Astrocyte (in vitro differentiated cells and primary cell): ENCODE results near the gene ETS1. TPM values are rescaled to one million over a fixed set of nuclear protein-coding genes. Genes with fewer than 3 reads are reported as not detected.

Source experiments
- DNase-seq: peaks from one replicate; pipeline ENCODE4 v3.0.0-alpha.2; 2010; ENCODE audit warnings: low read depth
- FAIRE-seq: peaks from 2 replicates; lab custom pipeline; 2011; peaks lifted over from hg19 to GRCh38; lab: Jason Lieb, UNC
- H2AFZ ChIP-seq: 2 replicates; pipeline ENCODE4 v1.6.0; 2012; ENCODE audit warnings: low read depth, low read length, inconsistent platforms
- H3K27ac ChIP-seq: 2 replicates; pipeline ENCODE4 v1.5.1; 2011; ENCODE audit warnings: low read depth, low read length, inconsistent platforms
- H3K27me3 ChIP-seq: 2 replicates; pipeline ENCODE4 v1.6.0; 2011; ENCODE audit warnings: low read length, inconsistent platforms; ENCODE audit not compliant: insufficient read depth
- H3K36me3 ChIP-seq: 2 replicates; pipeline ENCODE4 v1.5.1; 2011; ENCODE audit warnings: low read length, inconsistent platforms; ENCODE audit not compliant: insufficient read depth
- H3K4me1 ChIP-seq: 2 replicates; pipeline ENCODE4 v1.5.1; 2011; ENCODE audit warnings: low read length, inconsistent platforms; ENCODE audit not compliant: insufficient read depth
- H3K4me2 ChIP-seq: 2 replicates; pipeline ENCODE4 v1.6.0; 2012; ENCODE audit warnings: low read length, inconsistent platforms
- H3K4me3 ChIP-seq: 2 replicates; pipeline ENCODE4 v1.5.1; 2011; ENCODE audit warnings: low read depth, mild to moderate bottlenecking, low read length, inconsistent platforms; ENCODE audit not compliant: insufficient read depth
- H3K79me2 ChIP-seq: 2 replicates; pipeline ENCODE4 v1.6.0; 2012; ENCODE audit warnings: mild to moderate bottlenecking, low read length, inconsistent platforms; ENCODE audit not compliant: insufficient read depth
- H3K9ac ChIP-seq: 2 replicates; pipeline ENCODE4 v1.6.0; 2012; ENCODE audit warnings: mild to moderate bottlenecking, low read length, inconsistent platforms
- H3K9me3 ChIP-seq: 2 replicates; pipeline ENCODE4 v1.5.1; 2012; ENCODE audit warnings: low read depth, mild to moderate bottlenecking, low read length, inconsistent platforms; ENCODE audit not compliant: insufficient read depth
- H4K20me1 ChIP-seq: 2 replicates; pipeline ENCODE4 v1.6.0; 2012; ENCODE audit warnings: low read length, inconsistent platforms; ENCODE audit not compliant: insufficient read depth
- H3K27ac Mint-ChIP-seq: one replicate; pipeline ENCODE4 v1.8.0; 2021; ENCODE audit warnings: mild to moderate bottlenecking, mixed read lengths; ENCODE audit not compliant: unreplicated experiment
- H3K27me3 Mint-ChIP-seq: one replicate; pipeline ENCODE4 v1.8.0; 2021; ENCODE audit warnings: low read depth, mixed read lengths; ENCODE audit not compliant: unreplicated experiment
- H3K36me3 Mint-ChIP-seq: one replicate; pipeline ENCODE4 v1.8.0; 2021; ENCODE audit warnings: low read depth, mixed read lengths; ENCODE audit not compliant: unreplicated experiment
- H3K4me1 Mint-ChIP-seq: one replicate; pipeline ENCODE4 v1.8.0; 2021; ENCODE audit warnings: low read depth, mixed read lengths; ENCODE audit not compliant: unreplicated experiment
- H3K4me3 Mint-ChIP-seq: one replicate; pipeline ENCODE4 v1.8.0; 2021; ENCODE audit warnings: mild to moderate bottlenecking, moderate library complexity, mixed read lengths; ENCODE audit not compliant: unreplicated experiment
- H3K9me3 Mint-ChIP-seq: one replicate; pipeline ENCODE4 v1.8.0; 2021; ENCODE audit warnings: mild to moderate bottlenecking, mixed read lengths; ENCODE audit not compliant: unreplicated experiment
- EZH2 ChIP-seq: IDR thresholded peaks from 2 replicates; pipeline ENCODE4 v1.6.1; 2012; ENCODE audit warnings: mild to moderate bottlenecking, low read length, inconsistent platforms; ENCODE audit not compliant: insufficient read depth
- total RNA-seq: library from RNA; stranded (reverse); gene quantifications from 2 replicates; pipeline ENCODE4 v1.2.1, GENCODE V29; 2021
- TF ChIP-seq, protein P1 (sequence below): IDR thresholded peaks from 2 replicates; pipeline ENCODE4 v1.5.1; 2011; ENCODE audit warnings: low read depth, mild to moderate bottlenecking, inconsistent platforms, low read length, moderate library complexity; ENCODE audit not compliant: insufficient read depth

The ETS1 gene
- total RNA-seq, 1 donor from 2014 or later = 107 TPM

DNA sequence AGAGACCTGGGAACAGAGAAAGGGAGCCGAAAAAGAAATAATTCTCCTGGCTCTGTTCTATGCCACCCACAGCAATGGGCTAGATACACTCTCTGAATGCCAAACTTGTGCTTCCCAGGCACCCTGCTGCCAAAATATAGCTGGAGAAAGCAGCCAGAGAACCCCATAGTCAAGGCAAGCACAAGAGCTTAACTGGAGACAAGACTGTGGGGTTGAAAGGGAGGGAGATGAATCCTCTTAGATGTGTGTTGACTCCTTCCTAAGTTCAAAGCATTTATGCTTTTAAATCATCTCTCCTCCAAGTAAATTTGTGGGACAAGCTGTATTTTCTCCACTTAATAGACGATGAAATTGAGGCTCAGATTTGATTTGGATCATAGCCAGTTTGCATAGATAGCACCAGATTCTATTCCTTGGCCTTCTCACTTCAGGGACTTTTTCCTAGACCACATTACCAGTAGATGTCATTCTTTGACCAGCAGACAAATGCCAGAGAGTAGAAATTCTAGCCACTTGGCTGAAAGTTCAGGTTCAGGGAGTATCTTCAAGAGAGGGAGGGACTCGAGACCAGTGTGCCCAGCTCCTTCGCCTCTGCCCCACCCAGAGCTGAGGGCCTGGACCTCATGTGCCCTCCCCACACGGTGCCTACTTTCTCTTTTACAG is 16.5 kb upstream of the ETS1 start:
- TF ChIP-seq EZH2 = no peak
- TF ChIP-seq, protein P1, sequence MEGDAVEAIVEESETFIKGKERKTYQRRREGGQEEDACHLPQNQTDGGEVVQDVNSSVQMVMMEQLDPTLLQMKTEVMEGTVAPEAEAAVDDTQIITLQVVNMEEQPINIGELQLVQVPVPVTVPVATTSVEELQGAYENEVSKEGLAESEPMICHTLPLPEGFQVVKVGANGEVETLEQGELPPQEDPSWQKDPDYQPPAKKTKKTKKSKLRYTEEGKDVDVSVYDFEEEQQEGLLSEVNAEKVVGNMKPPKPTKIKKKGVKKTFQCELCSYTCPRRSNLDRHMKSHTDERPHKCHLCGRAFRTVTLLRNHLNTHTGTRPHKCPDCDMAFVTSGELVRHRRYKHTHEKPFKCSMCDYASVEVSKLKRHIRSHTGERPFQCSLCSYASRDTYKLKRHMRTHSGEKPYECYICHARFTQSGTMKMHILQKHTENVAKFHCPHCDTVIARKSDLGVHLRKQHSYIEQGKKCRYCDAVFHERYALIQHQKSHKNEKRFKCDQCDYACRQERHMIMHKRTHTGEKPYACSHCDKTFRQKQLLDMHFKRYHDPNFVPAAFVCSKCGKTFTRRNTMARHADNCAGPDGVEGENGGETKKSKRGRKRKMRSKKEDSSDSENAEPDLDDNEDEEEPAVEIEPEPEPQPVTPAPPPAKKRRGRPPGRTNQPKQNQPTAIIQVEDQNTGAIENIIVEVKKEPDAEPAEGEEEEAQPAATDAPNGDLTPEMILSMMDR = no peak
- Histone ChIP-seq H3K79me2 (no peaks in the 10 kb centered on the region), H3K4me2 (no peak overlapping the region), H3K9ac (no peak overlapping the region), H3K9me3 (no peaks in the 10 kb centered on the region), H3K4me1 (no peaks in the 10 kb centered on the region), H2AFZ (no peak overlapping the region), H3K4me3 (no peak overlapping the region), H3K27me3 (peaks cover 2% of the 10 kb centered on the region), H4K20me1 (no peaks in the 10 kb centered on the region), H3K36me3 (no peaks in the 10 kb centered on the region), H3K27ac (no peak overlapping the region)
- Mint-ChIP-seq H3K9me3 (no peaks in the 10 kb centered on the region), H3K27ac (no peak overlapping the region), H3K27me3 (peaks cover 2% of the 10 kb centered on the region), H3K36me3 (peaks cover 2% of the 10 kb centered on the region), H3K4me3 (no peak overlapping the region), H3K4me1 (peaks cover 3% of the 10 kb centered on the region)
- FAIRE-seq (no peak), DNase-seq (no peak)

DNA sequence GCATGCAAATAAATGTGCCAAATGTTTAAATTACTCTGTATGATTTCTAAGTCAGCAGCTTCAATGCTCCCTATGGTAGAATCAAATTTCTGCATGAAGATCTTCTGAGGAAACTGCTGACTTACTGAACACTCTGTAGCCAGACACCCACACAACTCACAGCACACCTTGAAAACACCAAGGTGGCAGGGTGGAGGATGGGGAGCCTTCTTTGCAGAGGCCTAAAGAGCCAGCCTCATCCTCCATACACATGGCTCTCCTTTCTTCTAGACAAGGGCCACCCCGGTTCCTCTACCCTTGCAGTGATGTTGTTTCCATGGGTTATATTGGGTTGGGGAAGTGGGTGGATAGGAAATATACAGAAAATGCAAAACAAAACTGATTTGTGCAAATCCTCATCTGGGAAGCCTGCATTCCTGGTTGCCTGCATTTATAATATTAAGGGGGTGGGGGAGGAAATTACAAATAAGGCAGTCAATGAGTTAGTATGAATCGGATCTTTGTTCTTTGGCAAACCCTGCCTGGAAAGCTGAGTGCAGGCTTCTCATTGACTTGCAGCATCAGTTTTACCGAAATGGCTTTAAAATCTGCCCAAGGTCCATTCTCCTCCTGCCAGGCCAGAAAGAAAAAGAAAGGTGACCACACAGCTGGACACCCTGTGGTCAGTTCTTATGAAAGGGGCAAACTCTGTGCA is 15.8 kb upstream of the ETS1 start:
- no peaks in the 10 kb centered on the region for H3K27me3 ChIP-seq
- H3K27ac Mint-ChIP-seq = no peak overlapping the region
- H3K4me3 Mint-ChIP-seq = no peak overlapping the region
- H3K36me3 ChIP-seq = no peaks in the 10 kb centered on the region
- no peak overlapping the region for H3K4me2 ChIP-seq
- no peak overlapping the region for H3K4me3 ChIP-seq
- DNase-seq = no peak
- no peak overlapping the region for H2AFZ ChIP-seq
- no peak overlapping the region for H3K9ac ChIP-seq
- H3K36me3 Mint-ChIP-seq = peaks cover 2% of the 10 kb centered on the region
- no peaks in the 10 kb centered on the region for H3K9me3 ChIP-seq
- TF ChIP-seq, protein P1 = no peak
- no peak for TF ChIP-seq EZH2
- H3K79me2 ChIP-seq = no peaks in the 10 kb centered on the region
- H3K9me3 Mint-ChIP-seq = no peaks in the 10 kb centered on the region
- no peaks in the 10 kb centered on the region for H3K4me1 ChIP-seq
- no peaks in the 10 kb centered on the region for H4K20me1 ChIP-seq
- no peak for FAIRE-seq
- H3K4me1 Mint-ChIP-seq = peaks cover 3% of the 10 kb centered on the region
- H3K27me3 Mint-ChIP-seq = peaks cover 2% of the 10 kb centered on the region
- no peak overlapping the region for H3K27ac ChIP-seq

DNA sequence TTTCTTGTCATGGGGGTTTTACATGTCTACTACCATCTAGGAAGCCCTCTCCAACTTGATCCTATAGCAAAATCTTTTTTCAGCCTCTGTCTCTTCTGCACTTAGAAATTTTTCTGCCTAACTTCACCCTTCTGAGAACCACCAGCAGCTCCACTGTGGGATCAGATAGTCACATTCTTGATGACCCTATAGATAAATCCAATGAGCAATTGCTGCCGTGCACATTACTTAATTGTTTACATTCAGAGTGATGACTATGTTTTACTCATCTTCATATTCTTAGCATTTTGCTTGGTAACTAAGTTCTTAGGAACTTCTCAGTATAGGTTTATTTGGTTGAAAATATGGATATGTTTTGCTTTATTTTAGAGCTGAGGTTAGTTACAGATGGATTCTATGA is 12.4 kb upstream of the ETS1 start:
- no peaks in the 10 kb centered on the region for H3K27me3 ChIP-seq
- no peaks in the 10 kb centered on the region for H4K20me1 ChIP-seq
- Mint-ChIP-seq H3K4me1 (peaks cover 12% of the 10 kb centered on the region), H3K27me3 (no peaks in the 10 kb centered on the region), H3K36me3 (no peaks in the 10 kb centered on the region), H3K4me3 (no peak overlapping the region), H3K9me3 (no peaks in the 10 kb centered on the region), H3K27ac (no peak overlapping the region)
- no peak overlapping the region for H3K9ac ChIP-seq
- no peak overlapping the region for H2AFZ ChIP-seq
- peak; percentile 42 for DNase-seq
- H3K9me3 ChIP-seq = no peaks in the 10 kb centered on the region
- H3K79me2 ChIP-seq = no peaks in the 10 kb centered on the region
- FAIRE-seq = no peak
- H3K27ac ChIP-seq = no peak overlapping the region
- no peak overlapping the region for H3K4me2 ChIP-seq
- no peak overlapping the region for H3K4me3 ChIP-seq
- no peaks in the 10 kb centered on the region for H3K4me1 ChIP-seq
- H3K36me3 ChIP-seq = no peaks in the 10 kb centered on the region
- no peak for TF ChIP-seq EZH2
- TF ChIP-seq, protein P1 = no peak
